AG09319 (cell line): Measurements from ENCODE around the gene HIPK3.

Experiments used
- DNase-seq: peaks from one replicate; pipeline ENCODE4 v3.0.0-alpha.2; 2010; ENCODE audit warnings: low read depth; ENCODE audit errors: extremely low read depth
- TF ChIP-seq, protein P1 (sequence below): IDR thresholded peaks from 2 replicates; pipeline ENCODE4 v1.5.1; 2011; ENCODE audit warnings: low read depth, mild to moderate bottlenecking, inconsistent platforms, low read length, moderate library complexity

The HIPK3 gene

DNA sequence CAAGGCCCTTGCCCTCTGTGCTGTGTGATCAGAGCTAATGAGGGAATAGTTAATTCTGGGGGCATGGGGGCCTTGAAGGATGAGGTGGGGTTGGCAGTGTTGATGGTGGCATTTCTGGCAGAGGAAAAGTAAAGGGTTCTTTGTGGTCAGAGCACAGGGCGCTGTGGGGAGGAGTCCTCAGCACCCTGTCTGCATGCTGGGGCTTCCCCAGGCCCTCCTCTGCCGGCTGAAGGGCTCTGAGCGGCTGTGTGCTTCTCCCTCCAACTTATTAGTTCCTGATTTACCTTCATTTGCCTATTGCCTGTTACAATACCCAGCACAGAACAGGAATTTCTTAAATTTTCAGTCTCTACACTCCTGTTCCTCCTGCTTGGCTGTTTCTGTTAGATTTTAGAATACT is 122.8 kb downstream of the HIPK3 start:
- TF ChIP-seq, protein P1, sequence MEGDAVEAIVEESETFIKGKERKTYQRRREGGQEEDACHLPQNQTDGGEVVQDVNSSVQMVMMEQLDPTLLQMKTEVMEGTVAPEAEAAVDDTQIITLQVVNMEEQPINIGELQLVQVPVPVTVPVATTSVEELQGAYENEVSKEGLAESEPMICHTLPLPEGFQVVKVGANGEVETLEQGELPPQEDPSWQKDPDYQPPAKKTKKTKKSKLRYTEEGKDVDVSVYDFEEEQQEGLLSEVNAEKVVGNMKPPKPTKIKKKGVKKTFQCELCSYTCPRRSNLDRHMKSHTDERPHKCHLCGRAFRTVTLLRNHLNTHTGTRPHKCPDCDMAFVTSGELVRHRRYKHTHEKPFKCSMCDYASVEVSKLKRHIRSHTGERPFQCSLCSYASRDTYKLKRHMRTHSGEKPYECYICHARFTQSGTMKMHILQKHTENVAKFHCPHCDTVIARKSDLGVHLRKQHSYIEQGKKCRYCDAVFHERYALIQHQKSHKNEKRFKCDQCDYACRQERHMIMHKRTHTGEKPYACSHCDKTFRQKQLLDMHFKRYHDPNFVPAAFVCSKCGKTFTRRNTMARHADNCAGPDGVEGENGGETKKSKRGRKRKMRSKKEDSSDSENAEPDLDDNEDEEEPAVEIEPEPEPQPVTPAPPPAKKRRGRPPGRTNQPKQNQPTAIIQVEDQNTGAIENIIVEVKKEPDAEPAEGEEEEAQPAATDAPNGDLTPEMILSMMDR, result no peak
- DNase-seq, result no peak

DNA sequence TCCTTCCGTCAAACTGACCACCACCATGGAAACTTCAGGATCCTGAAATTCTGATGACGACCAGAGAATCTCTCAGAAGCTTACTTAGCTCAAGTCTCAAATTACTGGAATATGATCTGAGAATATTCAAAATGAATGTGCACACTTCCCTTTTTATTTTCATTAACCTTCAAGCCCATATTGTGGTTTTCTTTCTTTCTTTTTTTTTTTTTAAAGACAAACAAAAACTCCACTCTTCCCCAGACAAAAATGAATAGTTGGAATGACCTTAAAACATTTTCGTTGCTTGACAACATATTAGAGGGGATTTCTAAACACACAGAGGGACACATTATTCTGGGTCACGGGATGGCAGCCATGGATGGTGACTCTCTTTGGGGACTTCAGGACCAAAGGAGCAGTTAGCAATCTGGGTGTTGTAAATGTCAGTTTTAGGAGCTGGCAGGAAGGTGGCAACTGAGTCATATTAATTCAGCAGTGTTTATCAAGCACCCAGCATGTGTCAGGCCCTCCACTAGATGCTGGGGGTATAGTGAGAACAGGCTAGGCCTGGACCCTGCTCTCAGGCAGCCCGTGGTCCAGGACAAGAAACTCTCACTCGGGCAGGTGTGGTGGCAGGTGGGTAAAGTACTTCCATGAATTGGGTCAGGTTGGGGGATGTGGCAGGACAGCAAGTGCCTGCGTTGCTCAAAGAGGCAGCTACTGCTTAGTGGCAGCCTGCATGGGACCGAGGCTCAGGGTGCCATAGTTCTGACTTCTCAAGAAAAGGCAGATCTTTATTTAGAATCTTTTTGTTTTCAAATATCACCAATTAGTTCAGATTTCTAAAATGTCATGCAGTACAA is 126.1 kb downstream of the HIPK3 start:
- no peak for DNase-seq
- TF ChIP-seq, protein P1, result no peak

DNA sequence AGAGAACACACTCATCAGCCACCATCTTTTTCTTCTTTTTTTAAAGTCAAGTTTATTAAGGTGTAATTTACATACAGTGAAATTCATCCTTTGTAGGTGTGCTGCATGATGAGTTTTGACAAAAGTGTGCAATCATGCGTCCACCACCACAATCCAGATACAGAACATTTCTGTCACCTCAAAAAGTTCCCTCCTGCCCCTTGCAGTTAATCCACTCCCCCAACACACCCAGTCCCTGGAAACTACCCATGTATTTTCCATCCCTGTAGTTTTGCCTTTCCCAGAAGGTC is 126.7 kb downstream of the HIPK3 start:
- no peak for DNase-seq
- TF ChIP-seq, protein P1, result no peak

DNA sequence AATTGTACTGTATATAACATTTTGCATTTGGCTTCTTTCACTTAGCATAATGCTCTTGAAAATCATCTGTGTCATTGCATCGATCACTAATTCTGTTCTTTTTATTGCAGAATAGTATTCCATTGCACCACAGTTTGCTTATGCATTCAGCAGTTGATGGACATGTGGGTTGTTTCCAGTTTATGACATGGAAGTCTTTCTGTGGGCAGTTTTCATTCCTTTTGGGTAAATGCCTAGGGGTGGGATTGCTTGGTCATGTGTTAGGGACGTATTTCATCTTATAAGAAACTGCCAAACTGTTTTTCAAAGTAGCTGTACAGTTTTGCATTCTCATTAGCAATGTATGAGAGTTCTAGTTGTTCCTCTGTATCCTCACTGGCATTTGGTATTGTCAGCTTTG is 127.0 kb downstream of the HIPK3 start:
- TF ChIP-seq, protein P1, result no peak
- DNase-seq, result no peak

DNA sequence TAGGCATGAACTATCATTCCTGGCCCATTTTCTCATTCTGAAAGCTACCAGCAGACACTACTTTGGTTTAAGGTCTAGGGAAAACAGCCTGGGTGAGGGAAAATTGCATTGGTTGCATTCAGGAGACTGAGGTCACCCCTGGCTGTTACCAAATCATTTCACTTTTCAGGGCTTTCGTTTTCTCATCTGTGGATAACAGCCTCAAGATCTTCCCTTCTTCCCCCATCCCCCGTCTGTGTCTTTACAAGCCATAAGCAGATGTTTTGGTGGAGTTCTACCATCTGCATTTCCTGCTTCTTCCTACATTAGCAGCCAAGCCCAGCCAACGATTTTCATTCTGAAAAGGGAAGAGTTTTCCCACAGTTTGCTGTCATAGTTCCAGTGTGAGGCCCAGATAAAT is 130.4 kb downstream of the HIPK3 start:
- TF ChIP-seq, protein P1, result no peak
- DNase-seq, result no peak

DNA sequence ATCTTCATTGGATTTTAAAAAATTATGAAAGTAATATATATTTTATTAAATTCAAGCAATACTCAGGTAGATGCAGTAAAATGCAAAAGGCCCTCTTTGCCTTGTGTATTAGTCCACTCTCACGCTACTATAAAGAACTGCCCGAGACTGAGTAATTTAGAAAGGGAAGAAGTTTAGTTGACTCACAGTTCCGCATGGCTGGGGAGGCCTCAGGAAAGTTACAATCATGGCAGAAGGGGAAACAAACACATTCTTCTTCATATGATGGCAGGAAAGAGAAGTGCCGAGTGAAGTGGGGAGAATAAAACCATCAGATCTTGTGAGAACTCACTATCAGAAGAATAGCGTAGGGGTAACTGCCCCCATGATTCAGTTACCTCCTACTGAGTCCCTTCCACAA is 130.8 kb downstream of the HIPK3 start:
- TF ChIP-seq, protein P1, result no peak
- no peak for DNase-seq

DNA sequence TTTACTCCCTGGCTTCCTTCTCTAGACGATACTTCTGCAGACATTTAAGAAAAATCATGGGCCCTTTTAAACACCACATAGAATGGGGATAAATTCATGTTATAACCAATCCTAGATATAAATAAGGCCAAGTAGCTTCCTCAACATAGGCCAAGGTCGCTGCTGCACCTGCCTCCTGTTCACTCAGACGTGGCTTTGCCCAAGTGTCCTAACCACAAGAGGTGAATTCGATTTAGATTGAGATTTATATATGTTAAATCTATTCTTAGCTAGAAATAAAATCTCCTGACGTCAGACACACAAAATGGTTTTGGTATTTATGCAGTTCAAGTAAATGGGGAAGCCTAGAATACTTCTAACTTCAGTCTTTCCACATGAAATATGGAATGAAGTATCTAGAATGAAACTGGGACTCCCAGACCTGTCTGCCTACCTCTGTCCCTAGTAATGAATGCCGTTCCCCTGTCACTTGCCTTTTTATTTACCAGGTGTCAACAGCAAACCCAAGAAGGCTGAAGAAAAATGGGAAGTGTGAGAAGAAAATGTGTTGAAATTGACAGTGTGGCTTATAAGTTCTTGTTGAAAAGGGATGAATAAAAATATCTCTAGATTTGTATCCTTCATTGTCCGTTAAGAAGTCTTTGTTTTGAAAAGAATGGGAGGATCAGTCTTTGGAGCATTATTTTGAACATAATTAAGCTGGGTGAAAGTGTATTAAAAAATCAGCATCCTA is 131.8 kb downstream of the HIPK3 start:
- TF ChIP-seq, protein P1, result no peak
- no peak for DNase-seq
